Measurements from ENCODE around the gene CHD2.

DNA sequence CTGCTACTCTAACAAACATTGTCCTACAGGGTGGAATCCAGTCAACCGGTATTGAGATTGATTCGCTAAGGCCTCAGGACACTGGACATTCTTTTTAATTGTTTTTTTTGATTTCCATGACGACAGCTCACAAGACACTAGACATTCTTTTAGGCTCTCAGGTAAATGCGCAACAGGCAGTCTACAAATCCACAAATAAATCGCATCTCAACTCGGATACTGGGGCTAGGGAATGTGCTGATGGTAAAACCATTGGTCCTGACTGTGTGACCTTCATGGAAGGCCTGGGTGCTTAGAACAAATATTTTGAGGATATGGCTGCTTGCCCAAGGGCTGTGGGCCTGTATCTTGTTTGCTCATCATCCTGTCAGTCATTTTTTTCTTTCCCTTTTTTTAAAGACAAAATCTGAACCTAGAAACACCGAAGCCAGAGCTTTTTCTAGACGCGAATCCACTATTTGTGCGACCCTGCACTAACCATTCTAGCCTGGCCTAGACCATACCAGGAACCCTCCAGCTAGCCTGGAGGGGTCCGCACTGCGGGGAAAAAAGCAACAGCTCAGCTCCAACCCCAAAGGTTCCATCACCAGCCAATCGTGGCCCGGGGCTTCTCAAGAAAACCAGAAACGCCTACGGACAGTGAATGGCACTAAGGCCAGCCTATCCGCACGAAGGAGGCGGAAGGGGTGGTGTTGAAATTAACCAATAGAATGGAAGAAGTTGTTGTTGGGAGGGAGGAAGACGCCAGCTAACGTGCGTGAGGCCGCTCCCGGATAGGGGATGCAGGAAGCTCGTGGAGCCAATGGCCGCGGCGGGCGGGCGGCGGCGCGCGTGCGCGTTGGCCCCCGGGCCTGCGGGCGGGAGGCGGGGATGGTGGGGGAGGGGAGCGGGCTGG lies 18.1 kb upstream of the CHD2 start:
- TF ChIP-seq POLR2A (IDR thresholded peaks at IDR 0.05; ENCODE audit: low read depth, low read length): peak; percentile 52
- TF ChIP-seq MYC (IDR thresholded peaks at IDR 0.05; ENCODE audit: low read depth, low read length): no peak
